Measurements from ENCODE around the gene RALGDS.
"Not testable (repeated sequence)": the region's sequence is repeated elsewhere in the genome, so short reads cannot be mapped to it uniquely, and the experiment has no call there.

RALGDS gene

GRCh38 chr9:133088146-133088750 is 32.8 kb downstream of the RALGDS start:
- DNase-seq (ENCODE audit: low spot score): no peak

- no peak for DNase-seq (ENCODE audit: low spot score)
These were observed 33.5 kb downstream of the RALGDS start for GRCh38 chr9:133087429-133088145.

DNA sequence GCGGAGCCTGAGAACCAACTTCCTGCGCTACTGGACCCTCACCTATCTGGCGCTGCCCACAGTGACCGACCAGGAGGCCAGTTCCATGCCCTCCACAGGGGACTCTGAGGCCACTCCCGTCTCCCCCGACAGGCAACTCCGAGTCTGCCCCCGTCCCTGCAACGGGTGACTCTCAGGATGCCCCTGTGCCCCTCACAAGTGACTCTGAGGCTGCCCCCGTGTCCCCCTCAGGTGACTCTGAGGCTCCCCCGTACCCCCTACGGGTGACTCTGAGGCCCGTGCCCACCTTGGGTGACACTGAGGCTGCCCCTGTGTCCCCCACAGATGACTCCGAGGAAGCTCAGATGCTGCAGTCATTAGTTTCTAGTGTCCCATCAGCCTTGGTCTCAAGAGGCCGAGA is 34.1 kb downstream of the RALGDS start:
- no peak for DNase-seq (ENCODE audit: low spot score)

- not testable (repeated sequence) for DNase-seq (ENCODE audit: low spot score)
These were observed 34.7 kb downstream of the RALGDS start for GRCh38 chr9:133086212-133086860.

DNA sequence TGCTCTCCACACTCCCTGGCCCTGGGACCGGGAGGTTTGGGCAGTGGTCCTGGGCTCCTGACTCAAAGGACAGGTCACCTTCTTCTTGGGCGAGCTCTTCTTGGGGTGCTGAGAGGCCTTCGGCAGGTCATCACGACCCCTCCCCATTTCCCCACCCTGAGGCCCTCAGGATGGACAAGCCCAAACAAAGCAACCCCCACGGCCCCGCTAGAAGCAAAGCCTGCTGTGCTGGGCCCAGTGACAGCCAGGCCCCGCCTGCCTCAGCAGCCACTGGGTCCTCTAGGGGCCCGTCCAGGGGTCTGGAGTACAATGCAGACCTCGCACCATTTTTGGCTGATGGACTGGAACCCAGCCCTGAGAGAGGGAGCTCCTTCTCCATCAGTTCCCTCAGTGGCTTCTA is 37.4 kb downstream of the RALGDS start:
- DNase-seq (ENCODE audit: low spot score): not testable (repeated sequence)

- DNase-seq (ENCODE audit: low spot score): not testable (repeated sequence)
These were observed 38.9 kb downstream of the RALGDS start for GRCh38 chr9:133081957-133082644.

DNA sequence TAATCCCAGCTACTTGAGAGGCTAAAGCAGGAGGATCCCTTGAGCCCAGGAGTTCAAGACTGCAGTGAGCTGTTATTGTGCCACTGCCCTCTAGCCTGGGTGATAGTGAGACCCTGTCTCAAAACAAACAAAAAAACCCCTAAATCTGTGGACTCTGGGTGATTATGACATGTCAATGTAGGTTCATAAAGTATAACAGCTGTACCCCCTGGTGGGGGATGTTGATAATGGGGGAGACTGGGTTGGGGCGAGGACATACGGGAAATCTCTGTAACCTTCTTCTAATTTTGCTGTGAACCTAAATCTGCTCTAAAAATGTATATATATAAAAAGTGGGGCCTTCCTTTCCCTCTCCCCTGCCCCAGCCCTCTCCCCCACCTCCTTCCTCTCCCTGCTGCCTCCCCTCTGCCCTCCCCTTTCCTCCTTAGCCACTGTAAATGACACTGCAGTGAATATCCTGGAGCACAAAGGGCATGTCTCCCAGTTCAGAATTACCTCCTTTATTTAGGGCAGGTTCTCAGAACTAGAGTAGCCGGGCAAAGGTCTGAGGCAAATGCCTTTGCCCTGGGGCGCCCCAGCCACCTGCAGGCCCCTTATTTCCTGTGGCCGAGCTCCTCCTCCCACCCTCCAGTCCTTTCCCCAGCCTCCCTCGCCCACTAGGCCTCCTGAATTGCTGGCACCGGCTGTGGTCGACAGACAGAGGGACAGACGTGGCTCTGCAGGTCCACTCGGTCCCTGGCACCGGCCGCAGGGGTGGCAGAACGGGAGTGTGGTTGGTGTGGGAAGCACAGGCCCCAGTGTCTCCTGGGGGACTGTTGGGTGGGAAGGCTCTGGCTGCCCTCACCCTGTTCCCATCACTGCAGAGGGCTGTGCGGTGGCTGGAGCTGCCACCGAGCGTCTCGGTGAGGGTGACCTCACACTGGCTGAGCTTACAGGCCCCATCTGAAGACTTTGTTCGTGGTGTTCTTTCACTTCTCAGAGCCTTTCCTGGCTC is 40.0 kb downstream of the RALGDS start:
- DNase-seq (ENCODE audit: low spot score): not testable (repeated sequence)

DNA sequence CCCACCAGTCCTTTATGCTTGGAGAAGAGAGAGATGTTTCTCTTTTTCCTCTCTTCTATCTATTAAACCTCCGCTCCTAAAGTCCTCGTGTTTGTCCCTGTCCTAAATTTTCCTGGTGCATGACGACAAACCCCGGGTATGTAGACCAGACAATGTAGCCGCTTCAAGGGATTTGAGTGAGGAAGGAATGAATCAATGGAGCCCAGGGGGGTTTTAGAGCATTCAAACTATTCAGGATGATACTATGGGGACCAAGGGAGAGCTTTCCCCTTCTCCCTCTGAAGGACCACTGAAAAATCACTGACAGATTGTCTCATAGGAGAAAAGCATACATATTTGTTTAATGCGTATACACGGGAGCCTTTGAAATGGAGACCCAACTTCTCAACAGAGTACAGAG is 40.9 kb downstream of the RALGDS start:
- DNase-seq (ENCODE audit: low spot score): no peak

DNA sequence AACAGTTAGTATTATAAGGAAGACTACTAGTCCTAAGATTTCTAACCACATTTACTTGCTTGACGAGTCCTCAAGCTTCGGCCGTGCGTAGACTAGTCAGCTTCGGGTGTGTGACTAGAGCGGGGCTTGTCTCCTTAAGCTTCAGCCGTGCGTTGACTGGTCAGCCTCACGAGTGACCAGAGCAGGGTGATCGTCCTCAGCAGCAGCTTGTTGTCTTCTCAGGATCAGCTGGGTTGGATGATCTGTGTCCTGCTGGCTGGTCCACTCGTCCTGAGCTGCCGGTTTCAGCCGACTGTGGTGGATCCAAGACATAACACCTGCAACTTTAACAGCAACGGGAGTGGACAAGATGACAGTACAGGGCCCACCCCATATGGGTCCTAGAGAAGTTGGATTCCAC is 42.6 kb downstream of the RALGDS start:
- no peak for DNase-seq (ENCODE audit: low spot score)

DNA sequence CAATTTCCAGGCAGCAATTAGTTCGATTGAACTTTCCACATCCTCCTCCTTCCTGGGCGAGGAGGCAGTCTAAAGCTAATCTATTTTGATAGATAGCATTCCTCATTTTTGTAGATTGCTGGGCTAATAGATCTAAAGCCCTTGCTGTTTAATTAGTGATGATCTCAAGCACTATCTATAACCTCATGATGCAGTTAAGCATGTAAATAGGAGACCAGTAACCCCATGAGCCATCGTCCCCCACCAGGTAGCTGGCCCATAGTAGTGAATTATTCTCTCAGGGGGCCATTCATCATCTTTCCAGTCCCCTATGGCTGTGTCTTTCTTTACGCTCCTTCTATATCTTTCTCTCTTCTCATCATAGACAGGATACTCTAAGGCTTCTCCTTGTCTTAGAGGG is 44.3 kb downstream of the RALGDS start:
- no peak for DNase-seq (ENCODE audit: low spot score)

DNA sequence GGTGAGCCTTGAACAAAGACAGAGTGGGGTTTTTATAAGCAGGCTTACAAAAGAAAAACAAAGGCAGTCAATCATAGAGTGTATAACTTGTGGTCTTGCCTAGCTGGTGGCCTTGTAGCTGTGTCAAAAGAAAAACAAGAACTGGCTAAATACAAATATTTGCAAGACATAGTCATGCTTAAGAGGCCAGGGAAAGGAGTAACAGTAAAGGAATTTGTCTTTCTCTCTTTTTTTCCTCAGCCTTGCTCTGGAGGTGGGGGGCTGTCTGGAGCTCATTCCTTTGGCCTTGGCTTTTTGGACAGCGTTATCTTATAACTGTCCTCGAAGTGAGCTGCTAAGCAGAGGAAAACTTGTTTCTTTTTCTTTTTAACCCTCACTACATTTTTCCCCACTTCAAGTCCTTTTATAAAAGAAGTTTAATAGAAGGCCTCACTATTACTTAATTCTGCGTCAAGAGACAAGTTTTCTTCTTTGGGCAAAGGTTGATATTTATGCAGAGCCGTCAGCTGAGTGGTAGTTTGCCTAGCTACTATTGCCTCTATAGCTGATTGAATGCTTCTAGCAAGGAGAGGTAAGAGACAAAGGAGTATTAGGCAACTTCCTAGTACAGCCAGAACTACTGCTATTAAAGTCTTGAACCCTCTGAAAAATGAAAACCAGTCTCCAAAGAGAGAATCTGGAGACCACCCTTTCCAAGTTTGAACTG is 45.0 kb downstream of the RALGDS start:
- DNase-seq (ENCODE audit: low spot score): no peak

GRCh38 chr9:133074111-133074651 is 46.9 kb downstream of the RALGDS start:
- no peak for DNase-seq (ENCODE audit: low spot score)

- DNase-seq (ENCODE audit: low spot score): no peak
These were observed 47.7 kb downstream of the RALGDS start for GRCh38 chr9:133073086-133074014.

DNA sequence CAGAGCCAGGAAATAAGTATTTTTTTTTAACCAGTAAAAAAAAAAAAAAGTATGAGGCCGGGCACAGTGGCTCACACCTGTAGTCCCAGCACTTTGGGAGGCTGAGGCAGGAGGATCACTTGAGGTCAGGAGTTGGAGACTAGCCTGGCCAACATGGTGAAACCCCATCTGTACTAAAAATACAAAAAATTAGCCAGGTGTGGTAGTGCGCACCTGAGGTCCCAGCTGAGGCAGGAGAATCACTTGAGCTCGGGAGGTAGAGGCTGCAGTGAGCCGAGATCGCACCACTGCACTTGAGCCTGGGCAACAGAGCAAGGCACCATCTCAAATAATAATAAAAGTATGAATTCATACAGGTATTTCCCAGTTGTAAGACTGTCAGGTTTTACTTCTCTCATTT is 48.8 kb downstream of the RALGDS start:
- not testable (repeated sequence) for DNase-seq (ENCODE audit: low spot score)

- no peak for DNase-seq (ENCODE audit: low spot score)
These were observed 49.4 kb downstream of the RALGDS start for GRCh38 chr9:133071484-133072150.

GRCh38 chr9:133070985-133071384 is 50.1 kb downstream of the RALGDS start:
- not testable (repeated sequence) for DNase-seq (ENCODE audit: low spot score)

DNA sequence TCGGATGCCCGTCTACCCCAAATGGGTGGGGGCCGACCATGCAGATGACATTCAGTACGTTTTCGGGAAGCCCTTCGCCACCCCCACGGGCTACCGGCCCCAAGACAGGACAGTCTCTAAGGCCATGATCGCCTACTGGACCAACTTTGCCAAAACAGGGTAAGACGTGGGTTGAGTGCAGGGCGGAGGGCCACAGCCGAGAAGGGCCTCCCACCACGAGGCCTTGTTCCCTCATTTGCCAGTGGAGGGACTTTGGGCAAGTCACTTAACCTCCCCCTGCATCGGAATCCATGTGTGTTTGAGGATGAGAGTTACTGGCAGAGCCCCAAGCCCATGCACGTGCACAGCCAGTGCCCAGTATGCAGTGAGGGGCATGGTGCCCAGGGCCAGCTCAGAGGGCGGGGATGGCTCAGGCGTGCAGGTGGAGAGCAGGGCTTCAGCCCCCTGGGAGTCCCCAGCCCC is 50.5 kb downstream of the RALGDS start:
- not testable (repeated sequence) for DNase-seq (ENCODE audit: low spot score)

- DNase-seq (ENCODE audit: low spot score): not testable (repeated sequence)
These were observed 52.6 kb downstream of the RALGDS start for GRCh38 chr9:133068431-133068830.

GRCh38 chr9:133067813-133068212 is 53.2 kb downstream of the RALGDS start:
- DNase-seq (ENCODE audit: low spot score): no peak

Measured in RKO (cell line).